GM21367 (cell line): Measurements from ENCODE around the gene MTNR1A.

Experiments
- ATAC-seq: cut with Tn5 transposase; IDR thresholded peaks from one replicate; pipeline ENCODE4 v1.9.1; 2021; ENCODE audit not compliant: unreplicated experiment

MTNR1A gene

GRCh38 chr4:186554914-186555827 is at the start of gene MTNR1A:
TSS of gene MTNR1A (minus strand) at chr4:186555567. CDS start at chr4:186555365, 202 bp downstream.
- no peak for ATAC-seq

- ATAC-seq, result no peak
Measured at GRCh38 chr4:186604124-186604807, 48.9 kb upstream of the MTNR1A start.

GRCh38 chr4:186602978-186603377 is 47.6 kb upstream of the MTNR1A start:
- ATAC-seq, result no peak

- no peak for ATAC-seq
Measured at GRCh38 chr4:186599483-186599882, 44.1 kb upstream of the MTNR1A start.

GRCh38 chr4:186598686-186599085 is 43.3 kb upstream of the MTNR1A start:
- ATAC-seq, result no peak

GRCh38 chr4:186596850-186597390 is 41.6 kb upstream of the MTNR1A start:
- no peak for ATAC-seq

GRCh38 chr4:186596346-186596745 is 41.0 kb upstream of the MTNR1A start:
- no peak for ATAC-seq

GRCh38 chr4:186593587-186593973 is 38.2 kb upstream of the MTNR1A start:
- ATAC-seq, result no peak

- ATAC-seq, result no peak
Measured at GRCh38 chr4:186592966-186593586, 37.7 kb upstream of the MTNR1A start.

- ATAC-seq, result no peak
Measured at GRCh38 chr4:186592445-186592844, 37.1 kb upstream of the MTNR1A start.

- ATAC-seq, result no peak
Measured at GRCh38 chr4:186591651-186592050, 36.3 kb upstream of the MTNR1A start.

- ATAC-seq, result no peak
Measured at GRCh38 chr4:186588503-186588902, 33.1 kb upstream of the MTNR1A start.

GRCh38 chr4:186587416-186588018 is 32.1 kb upstream of the MTNR1A start:
- peak; percentile 85 for ATAC-seq

GRCh38 chr4:186586205-186586604 is 30.8 kb upstream of the MTNR1A start:
- no peak for ATAC-seq

GRCh38 chr4:186584912-186585311 is 29.5 kb upstream of the MTNR1A start:
- ATAC-seq, result no peak

GRCh38 chr4:186581421-186581820 is 26.1 kb upstream of the MTNR1A start:
- ATAC-seq, result no peak

- no peak for ATAC-seq
Measured at GRCh38 chr4:186580669-186581068, 25.3 kb upstream of the MTNR1A start.

GRCh38 chr4:186570193-186570996 is 15.0 kb upstream of the MTNR1A start:
- no peak for ATAC-seq

- ATAC-seq, result no peak
Measured at GRCh38 chr4:186569533-186570192, 14.3 kb upstream of the MTNR1A start.

GRCh38 chr4:186566068-186566467 is 10.7 kb upstream of the MTNR1A start:
- no peak for ATAC-seq
